Spinal cord (tissue), 10 donors: Measurements from ENCODE around the gene SLC17A4. TPM values are rescaled to one million over a fixed set of nuclear protein-coding genes. Genes with fewer than 3 reads are reported as not detected.
"Not testable (repeated sequence)": the region's sequence is repeated elsewhere in the genome, so short reads cannot be mapped to it uniquely, and the experiment has no call there.

Source experiments
- DNase-seq, 6 donors: peaks; one replicate each; pipeline versions ENCODE4 v3.0.0 to v3.0.0-alpha.2; 2013 to 2015; ENCODE audit warnings: low spot score in 6 of 6, low read depth in 4 of 6
- H3K27ac ChIP-seq: one replicate; pipeline ENCODE4 v1.5.1; 2013; ENCODE audit warnings: low read depth, low read length, control low read depth
- H3K27me3 ChIP-seq: one replicate; pipeline ENCODE4 v1.6.1; 2013; ENCODE audit warnings: low read length; ENCODE audit not compliant: control insufficient read depth, insufficient read depth
- H3K36me3 ChIP-seq: one replicate; pipeline ENCODE4 v1.6.1; 2013; ENCODE audit warnings: low read length; ENCODE audit not compliant: control insufficient read depth, insufficient read depth
- H3K4me1 ChIP-seq: one replicate; pipeline ENCODE4 v1.6.1; 2013; ENCODE audit warnings: low read length; ENCODE audit not compliant: control insufficient read depth, insufficient read depth
- H3K4me3 ChIP-seq: one replicate; pipeline ENCODE4 v1.5.1; 2013; ENCODE audit warnings: low read depth, low read length, control low read depth
- H3K9me3 ChIP-seq: one replicate; pipeline ENCODE4 v1.6.1; 2013; ENCODE audit warnings: low read length; ENCODE audit not compliant: control insufficient read depth, insufficient read depth
- WGBS: methylation state at CpG from one replicate; pipeline ENCODE4 v1.1.5; 2013; ENCODE audit warnings: missing lambda C conversion rate; ENCODE audit not compliant: insufficient coverage; 5-methylcytosine and 5-hydroxymethylcytosine counted together
- polyA plus RNA-seq, 2 donors: library from polyadenylated mRNA; unstranded; fragments of 120-200 nt; gene quantifications; one replicate each; pipeline ENCODE4 v1.2.1, GENCODE V29; 2013; ENCODE audit not compliant: insufficient read length in 2 of 2
- total RNA-seq, 2 donors: library from RNA; depleted of rRNA in 1 of 2; stranded (reverse); fragments of 120-200 nt in 1 of 2; fragments of >200 nt in 1 of 2; gene quantifications; one replicate each; pipeline versions ENCODE4 v1.2.3 to v1.2.4, GENCODE V29; 2013 to 2014
- donor health status: healthy.

Gene SLC17A4
- total and polyA plus RNA-seq, 4 donors, result not detected

DNA sequence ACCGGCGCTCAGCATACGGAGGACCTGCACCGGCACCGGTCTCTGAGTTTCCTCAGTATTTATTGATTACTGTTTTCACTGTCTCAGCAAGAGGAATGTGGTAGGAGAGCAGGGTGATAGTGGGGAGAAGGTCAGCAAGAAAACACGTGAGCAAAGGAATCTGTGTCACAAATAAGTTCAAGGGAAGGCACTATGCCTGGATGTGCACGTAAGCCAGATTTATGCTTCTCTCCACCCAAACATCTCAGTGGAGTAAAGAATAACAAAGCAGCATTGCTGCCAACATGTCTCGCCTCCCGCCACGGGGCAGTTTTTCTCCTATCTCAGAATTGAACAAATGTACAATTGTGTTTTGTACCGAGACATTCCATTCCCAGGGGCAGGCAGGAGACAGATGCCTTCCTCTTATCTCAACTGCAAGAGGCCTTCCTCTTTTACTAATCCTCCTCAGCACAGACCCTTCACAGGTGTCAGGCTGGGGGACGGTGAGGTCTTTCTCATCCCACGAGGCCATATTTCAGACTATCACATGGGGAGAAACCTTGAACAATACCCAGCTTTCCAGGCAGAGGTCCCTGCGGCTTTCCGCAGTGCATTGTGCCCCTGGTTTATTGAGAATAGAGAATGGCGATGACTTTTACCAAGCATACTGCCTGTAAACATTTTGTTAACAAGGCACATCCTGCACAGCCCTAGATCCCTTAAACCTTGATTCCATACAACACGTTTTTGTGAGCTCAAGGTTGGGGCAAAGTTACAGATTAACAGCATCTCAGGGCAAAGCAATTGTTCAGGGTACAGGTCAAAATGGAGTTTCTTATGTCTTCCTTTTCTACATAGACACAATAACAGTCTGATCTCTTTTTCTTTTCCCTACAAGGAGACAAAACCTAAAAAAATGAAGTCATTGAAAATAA lies 5.7 kb upstream of the SLC17A4 start:
- 80% methylated on average over 6 of the region's 17 CpGs for WGBS
- H3K27ac ChIP-seq, result not testable (repeated sequence)

DNA sequence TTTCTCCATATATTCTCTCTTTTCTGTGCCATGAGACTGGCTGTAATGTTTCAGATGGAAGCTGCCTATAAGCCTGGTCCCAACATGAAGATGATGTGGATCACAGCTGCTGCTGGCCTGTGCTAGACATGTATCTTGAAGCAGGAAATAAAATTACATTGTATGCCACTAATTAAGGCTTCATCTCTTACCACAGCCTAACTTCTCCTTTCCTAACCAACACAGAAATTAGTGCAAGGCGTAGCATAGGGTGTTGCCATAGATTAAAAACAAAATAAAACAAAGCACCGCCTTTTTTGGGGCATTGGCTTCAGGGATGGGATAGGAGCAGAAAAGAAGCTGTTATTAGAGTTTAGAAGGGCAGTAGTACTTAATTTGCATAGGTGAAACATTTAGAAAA lies 4.7 kb upstream of the SLC17A4 start:
- H3K27ac ChIP-seq, result no peak overlapping the region
- no peak for DNase-seq
- H3K9me3 ChIP-seq, result no peaks in the 10 kb centered on the region
- no peaks in the 10 kb centered on the region for H3K27me3 ChIP-seq
- WGBS, result no CpG with 5 or more reads among the region's 2 CpGs
- H3K36me3 ChIP-seq, result no peaks in the 10 kb centered on the region
- no peak overlapping the region for H3K4me3 ChIP-seq
- H3K4me1 ChIP-seq, result no peaks in the 10 kb centered on the region

More for the DNA sequence above, 5.7 kb upstream of the SLC17A4 start:
- not testable (repeated sequence) for H3K4me1 ChIP-seq, H3K36me3 ChIP-seq, DNase-seq, H3K4me3 ChIP-seq, H3K9me3 ChIP-seq, H3K27me3 ChIP-seq

DNA sequence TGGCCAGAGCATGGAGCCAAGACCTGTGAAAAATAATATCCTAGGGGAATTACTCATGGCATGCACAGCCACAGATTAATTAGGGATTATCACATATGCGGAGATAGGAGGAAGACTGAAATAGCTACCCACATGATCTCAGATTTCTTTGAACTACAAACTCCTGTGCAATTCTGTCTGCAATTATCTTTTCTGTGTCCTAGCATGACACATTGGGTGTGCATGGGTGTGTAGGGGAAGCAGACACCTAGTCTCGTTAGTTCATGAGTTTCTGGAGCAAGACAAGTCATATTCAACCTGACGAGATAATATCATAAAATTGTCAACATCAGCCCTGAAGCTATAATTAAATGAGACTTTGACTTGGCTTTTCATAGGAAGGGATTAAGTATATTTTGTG lies 3.6 kb upstream of the SLC17A4 start:
- no peaks in the 10 kb centered on the region for H3K36me3 ChIP-seq
- H3K27me3 ChIP-seq, result no peaks in the 10 kb centered on the region
- no peak overlapping the region for H3K4me3 ChIP-seq
- DNase-seq, result no peak
- H3K27ac ChIP-seq, result no peak overlapping the region
- WGBS, result no CpG with 5 or more reads among the region's 3 CpGs
- no peaks in the 10 kb centered on the region for H3K4me1 ChIP-seq
- H3K9me3 ChIP-seq, result no peaks in the 10 kb centered on the region

DNA sequence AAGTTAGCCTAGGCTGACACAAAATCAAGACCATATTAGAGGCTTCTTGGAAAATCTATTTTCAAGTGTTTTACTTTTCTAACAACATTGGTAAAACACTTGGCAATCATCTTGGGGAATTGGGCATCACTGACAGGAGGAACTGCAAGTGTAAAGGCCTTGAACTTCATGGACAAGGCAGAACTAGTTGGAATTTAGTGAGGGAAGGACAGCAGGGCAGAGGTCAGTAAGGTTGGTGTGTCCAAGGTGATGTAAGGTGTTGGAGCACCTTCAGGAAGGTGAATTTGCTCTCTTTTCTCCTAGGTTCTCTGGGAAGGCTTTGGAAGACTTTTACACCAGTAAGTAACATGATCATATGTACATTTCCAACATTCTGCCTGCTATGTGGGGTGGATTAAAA lies 1.5 kb upstream of the SLC17A4 start:
- Histone ChIP-seq H3K9me3 (no peaks in the 10 kb centered on the region), H3K36me3 (no peaks in the 10 kb centered on the region), H3K4me1 (no peaks in the 10 kb centered on the region), H3K27ac (no peak overlapping the region), H3K4me3 (no peak overlapping the region), H3K27me3 (no peaks in the 10 kb centered on the region)
- DNase-seq, result no peak

DNA sequence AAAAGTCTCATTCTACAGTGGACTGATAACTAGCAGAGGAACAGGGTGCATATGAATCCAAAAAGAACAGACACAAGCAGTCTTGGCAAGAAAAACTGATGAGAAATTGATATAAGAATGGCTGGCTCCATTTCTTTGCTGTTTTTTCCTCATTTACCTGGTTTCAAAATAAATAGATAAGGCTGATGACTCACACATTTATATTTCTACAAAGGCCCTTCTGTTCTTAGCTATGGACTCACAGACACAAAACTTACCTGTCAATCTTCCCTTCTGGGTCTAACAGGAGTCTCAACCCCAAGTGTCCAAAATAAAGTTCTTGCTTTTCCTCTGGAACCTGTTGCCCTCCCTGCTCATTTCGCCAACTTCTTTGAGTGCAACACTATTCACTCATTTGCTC lies 941 bp downstream of the SLC17A4 start:
- Histone ChIP-seq H3K9me3 (no peaks in the 10 kb centered on the region), H3K27ac (no peak overlapping the region), H3K4me3 (no peak overlapping the region), H3K27me3 (no peaks in the 10 kb centered on the region), H3K4me1 (no peaks in the 10 kb centered on the region), H3K36me3 (no peaks in the 10 kb centered on the region)
- WGBS, result 100% methylated on average over 1 of the region's 1 CpG
- DNase-seq, result no peak

DNA sequence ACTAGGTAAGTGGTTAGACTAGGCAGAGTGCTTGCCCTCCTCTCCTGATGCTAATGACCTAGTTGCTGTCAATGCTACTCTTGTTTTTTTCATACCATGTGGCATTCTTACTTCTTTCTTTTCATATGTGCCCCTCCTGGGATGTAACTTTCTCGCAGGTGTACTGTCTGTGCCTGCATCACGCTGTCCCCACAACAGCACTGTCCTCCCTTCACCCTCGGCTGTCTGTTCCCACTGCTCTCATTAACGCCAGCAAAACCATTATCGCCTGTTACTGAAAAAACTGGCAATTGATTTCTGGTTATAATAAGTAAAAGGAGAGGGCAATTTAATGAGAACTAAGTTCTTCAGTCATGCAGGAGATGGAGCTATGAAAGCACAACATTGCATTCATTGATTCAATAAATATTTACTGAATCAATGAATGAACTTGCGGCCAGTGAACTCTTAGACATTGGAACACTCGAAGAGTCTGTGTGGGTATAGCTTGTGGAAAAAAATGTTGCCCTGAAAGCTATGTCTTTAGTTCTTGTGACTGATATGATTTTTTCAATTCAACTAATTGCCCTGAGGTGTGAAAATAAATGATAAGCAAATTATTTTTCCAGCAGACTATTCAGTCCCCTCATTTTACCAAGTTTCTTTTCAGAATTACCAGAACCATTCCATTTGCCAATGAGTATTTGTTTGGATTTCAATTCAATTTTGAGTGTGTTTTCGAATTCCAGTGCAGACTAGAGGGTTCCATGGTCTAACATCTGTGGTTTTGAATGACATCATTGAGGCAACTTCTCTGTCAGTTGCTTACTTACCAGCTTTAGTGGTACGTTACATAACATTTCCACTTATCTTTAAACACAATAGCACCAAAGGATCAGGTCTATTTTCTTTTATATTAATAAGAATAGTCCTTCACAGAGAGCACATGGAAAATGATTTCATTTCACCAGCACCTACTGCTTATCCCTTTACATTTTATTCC lies 2.1 kb downstream of the SLC17A4 start:
- H3K27ac ChIP-seq, result no peak overlapping the region
- DNase-seq, result no peak
- H3K4me3 ChIP-seq, result no peak overlapping the region
- no peaks in the 10 kb centered on the region for H3K4me1 ChIP-seq
- H3K27me3 ChIP-seq, result no peaks in the 10 kb centered on the region
- no peaks in the 10 kb centered on the region for H3K9me3 ChIP-seq
- no peaks in the 10 kb centered on the region for H3K36me3 ChIP-seq
- WGBS, result 80% methylated on average over 2 of the region's 9 CpGs

DNA sequence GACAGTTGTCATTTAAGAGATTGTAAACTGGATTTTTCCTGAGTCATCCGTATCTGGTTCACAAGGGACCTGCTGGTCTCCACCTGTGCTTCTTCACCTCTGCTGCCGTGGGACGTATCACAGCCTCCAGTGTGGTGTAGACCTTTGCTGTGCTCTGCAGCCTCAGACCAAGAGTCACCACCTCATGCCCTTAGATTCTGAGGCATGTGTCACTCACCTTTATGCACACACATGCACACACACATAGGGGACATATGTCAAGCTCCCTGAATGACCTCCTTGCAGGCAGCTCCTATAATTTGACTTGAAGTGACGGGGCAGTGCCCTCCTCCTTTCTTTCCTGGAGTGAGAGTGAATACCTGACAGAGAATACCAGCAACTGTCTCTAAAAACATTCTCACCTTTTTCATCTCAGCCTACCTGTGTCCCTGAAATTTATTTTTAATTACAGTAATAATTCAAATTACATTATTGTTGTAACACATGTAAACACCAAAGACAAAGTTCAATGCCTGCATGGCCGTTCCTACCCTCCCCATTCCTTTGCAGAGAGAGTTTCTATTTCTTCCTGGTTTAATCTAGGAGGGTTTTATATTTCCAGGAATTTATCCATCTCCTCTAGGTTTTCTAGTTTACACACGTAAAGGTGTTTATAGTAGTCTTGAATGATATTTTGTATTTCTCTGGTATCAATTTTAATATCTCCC lies 3.5 kb downstream of the SLC17A4 start:
- 67% methylated on average over 4 of the region's 6 CpGs for WGBS
- Histone ChIP-seq H3K4me3 (no peak overlapping the region), H3K27ac (no peak overlapping the region), H3K36me3 (no peaks in the 10 kb centered on the region), H3K9me3 (no peaks in the 10 kb centered on the region), H3K27me3 (no peaks in the 10 kb centered on the region), H3K4me1 (no peaks in the 10 kb centered on the region)
- no peak for DNase-seq

DNA sequence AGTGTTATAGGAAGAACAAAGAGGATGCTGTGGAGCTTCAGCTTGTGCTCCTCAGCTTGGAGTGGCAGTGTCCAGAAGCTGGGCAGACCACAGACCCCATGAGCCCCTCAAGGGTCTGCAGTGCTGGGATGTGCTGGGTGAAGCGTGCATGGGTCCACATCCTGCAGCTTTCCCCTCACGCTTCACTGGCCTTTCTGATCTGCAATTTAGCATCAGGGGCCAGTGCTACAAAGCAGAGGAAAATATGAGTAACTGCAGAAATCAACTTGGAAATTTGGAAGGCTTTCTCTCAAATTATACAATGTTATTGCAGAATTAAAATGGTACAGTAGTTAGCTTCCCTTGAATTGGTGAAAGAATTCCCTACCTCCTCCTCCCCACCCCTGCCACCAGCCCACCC lies 10.1 kb downstream of the SLC17A4 start:
- DNase-seq, result no peak
- H3K4me1 ChIP-seq, result no peaks in the 10 kb centered on the region
- H3K36me3 ChIP-seq, result no peaks in the 10 kb centered on the region
- 80% methylated on average over 2 of the region's 2 CpGs for WGBS
- no peaks in the 10 kb centered on the region for H3K27me3 ChIP-seq
- no peak overlapping the region for H3K27ac ChIP-seq
- H3K4me3 ChIP-seq, result no peak overlapping the region
- H3K9me3 ChIP-seq, result no peaks in the 10 kb centered on the region

DNA sequence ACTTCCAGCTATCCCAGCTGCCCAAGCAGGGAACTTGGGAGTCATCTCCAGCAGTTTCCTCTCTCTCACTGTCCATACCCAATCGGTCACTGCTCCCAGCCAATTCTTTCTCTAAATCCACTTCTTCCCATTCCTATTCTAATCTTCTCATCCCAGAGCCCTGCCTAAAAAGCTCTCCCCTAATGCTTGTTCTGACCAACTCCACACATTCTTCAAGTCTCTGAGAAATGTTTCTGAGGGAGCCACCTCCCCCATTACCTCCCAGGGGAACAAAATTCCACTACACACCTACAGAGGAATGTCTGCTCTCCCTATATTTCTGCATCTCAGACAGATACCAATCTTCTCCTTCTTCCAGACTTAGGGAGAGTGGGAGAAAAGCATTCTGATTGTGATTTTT lies 14.0 kb downstream of the SLC17A4 start:
- H3K27ac ChIP-seq, result no peak overlapping the region
- no peak overlapping the region for H3K4me3 ChIP-seq
- 94% methylated on average over 1 of the region's 1 CpG for WGBS
- H3K36me3 ChIP-seq, result no peaks in the 10 kb centered on the region
- DNase-seq, result no peak
- H3K4me1 ChIP-seq, result no peaks in the 10 kb centered on the region
- no peaks in the 10 kb centered on the region for H3K9me3 ChIP-seq
- no peaks in the 10 kb centered on the region for H3K27me3 ChIP-seq
